Stomach (tissue), 19 donors: ENCODE results near the gene ADH7. TPM values are rescaled to one million over a fixed set of nuclear protein-coding genes. Genes with fewer than 3 reads are reported as not detected.

Source experiments
- DNase-seq, 2 donors: peaks; one replicate each; pipeline versions ENCODE4 v3.0.0 to v3.0.0-alpha.2; 2013 to 2019
- H3K27ac ChIP-seq, 5 donors: fragments of 200-600 bp in 4 of 5; sonication (generic) in 4 of 5; one replicate each; pipeline ENCODE4 v1.5.1; 2013 to 2019; ENCODE audit warnings: mild to moderate bottlenecking in 1 of 5, moderate library complexity in 1 of 5
- H3K27me3 ChIP-seq, 3 donors: fragments of 200-600 bp; sonication (generic); one replicate each; pipeline ENCODE4 v1.5.1; 2017 to 2019; ENCODE audit warnings: mixed run types in 1 of 3
- H3K36me3 ChIP-seq, 4 donors: fragments of 200-600 bp; sonication (generic); 1 replicate in 3 of 4; 2 replicates in 1 of 4; pipeline ENCODE4 v1.5.1; 2016 to 2019
- H3K4me1 ChIP-seq, 4 donors: fragments of 200-600 bp; sonication (generic); one replicate each; pipeline ENCODE4 v1.5.1; 2016 to 2019
- H3K4me3 ChIP-seq, 4 donors: fragments of 200-600 bp; sonication (generic) in 3 of 4; one replicate each; pipeline ENCODE4 v1.5.1; 2016 to 2019; ENCODE audit warnings: mild to moderate bottlenecking in 1 of 4
- H3K9me3 ChIP-seq, 4 donors: fragments of 200-600 bp; sonication (generic); one replicate each; pipeline ENCODE4 v1.5.1; 2016 to 2019
- CTCF ChIP-seq, 7 experiments: fragments of 450-650 bp in 4 of 7; fragments of 200-600 bp in 3 of 7; sonication (generic) in 3 of 7; IDR thresholded peaks; one replicate each; pipeline ENCODE4 v1.5.1; 2016 to 2019; ENCODE audit warnings: antibody characterized with exemption in 7 of 7, control low read depth in 2 of 7, mild to moderate bottlenecking in 1 of 7
- EP300 ChIP-seq: sonication (generic); formaldehyde crosslinking; IDR thresholded peaks from one replicate; pipeline ENCODE4 v1.6.1; 2017; ENCODE audit warnings: antibody characterized with exemption
- POLR2A ChIP-seq, 4 donors: fragments of 450-650 bp; IDR thresholded peaks; one replicate each; pipeline ENCODE4 v1.6.1; 2016; ENCODE audit warnings: antibody characterized with exemption in 4 of 4, control low read depth in 2 of 4, mild to moderate bottlenecking in 1 of 4, moderate library complexity in 1 of 4
- POLR2AphosphoS5 ChIP-seq, 3 donors: sonication (generic); formaldehyde crosslinking; IDR thresholded peaks; one replicate each; pipeline ENCODE4 v1.6.1; 2016; ENCODE audit warnings: antibody characterized with exemption in 3 of 3
- WGBS, 5 donors: extraction: QIAGEN DNeasy Blood & Tissue Kit in 3 of 5; methylation state at CpG; one replicate each; pipeline versions ENCODE4 v1.1.5 to v1.1.7; 2013 to 2018; 5-methylcytosine and 5-hydroxymethylcytosine counted together
- intact Hi-C: fragments of 100-400 bp; cut with DNase I; formaldehyde crosslinking; loops from one replicate; pipeline ENCODE4 v1.15.1; 2023; ENCODE audit warnings: low total_unique reads
- long read RNA-seq, 10 donors: transcript quantifications; one replicate each; lab custom pipeline, GENCODE V29; 2026
- polyA plus RNA-seq, 3 donors: library from polyadenylated mRNA; stranded (reverse); fragments of 200-250 nt; gene quantifications; one replicate each; pipeline ENCODE4 v1.2.3, GENCODE V29; 2013
- total RNA-seq, 5 donors: library from RNA; depleted of rRNA; stranded (reverse); fragments of >200 nt; gene quantifications; one replicate each; pipeline versions ENCODE4 v1.1.0 to v1.2.3, GENCODE V29; 2014 to 2016
- donor health status: healthy with polysubstance abuse.
- donor health status: Bipolar disorder and iron deficiency.
- donor health status: healthy.

ADH7 gene
- 10 to 100 TPM in 1 of 5 donors, 1 to 10 TPM in 3, not detected in 1; 1.3 to 20.6 (median 4.4) TPM for total RNA-seq
- 10 to 100 TPM in 2 of 3 donors, 1 to 10 TPM in 1; 1.2 to 84.2 (median 62.2) TPM for polyA plus RNA-seq
- long read RNA-seq, donor 1 = 0 reads
- long read RNA-seq, donor 2 = 0 reads
- long read RNA-seq, donor 3, partial matches to known transcripts = 0 of 1 reads
- long read RNA-seq, donor 3, other reads (novel, unspliced or antisense) = 0 of 1 reads
- long read RNA-seq, donor 4 = 0 reads
- long read RNA-seq, donor 5 = 0 reads
- long read RNA-seq, donor 6 = 0 reads
- long read RNA-seq, donor 7 = 0 reads
- long read RNA-seq, donor 8 = 0 reads
- long read RNA-seq, donor 9 = 0 reads
- long read RNA-seq, donor 10 = 0 reads

DNA sequence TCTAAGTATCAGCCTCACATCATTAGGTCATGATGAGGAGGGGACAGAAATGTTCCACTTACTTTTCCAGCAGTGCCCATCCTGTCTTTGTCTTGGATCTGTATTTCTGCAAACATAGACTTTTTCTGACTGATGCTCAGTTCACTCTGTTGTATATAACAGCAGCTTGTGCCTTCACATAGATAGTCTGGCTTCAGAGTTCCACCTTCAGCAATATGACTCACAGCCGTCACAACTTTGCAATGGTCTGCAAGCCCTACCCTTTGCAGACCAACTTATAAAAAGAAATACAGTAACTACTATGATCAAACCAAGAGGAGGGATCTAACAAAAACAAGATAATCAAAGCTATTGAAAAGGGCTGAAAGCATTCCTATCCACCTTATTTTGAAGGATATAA is at the start of gene ADH7:
Gene ADH7 (minus strand): TSS at position 189 of the 400 bp plus-strand sequence. CDS start 109 bp downstream, at position 80.
- Histone ChIP-seq H3K36me3 (no peaks in the 10 kb centered on the region), H3K4me3 (no peak within 1 kb of the TSS), H3K27ac (peak within 1 kb of the TSS in 4 of 5 donors; percentile 2 to 68 (median 52)), H3K4me1 (peaks cover 3 to 27% (median 11%) of the 10 kb centered on the region in 4 donors), H3K27me3 (no peaks in the 10 kb centered on the region), H3K9me3 (no peaks in the 10 kb centered on the region)
- DNase-seq = no peak
- TF ChIP-seq POLR2AphosphoS5 (IDR thresholded peaks at IDR 0.05) = no peak
- TF ChIP-seq EP300 = no peak
- TF ChIP-seq POLR2A (IDR thresholded peaks at IDR 0.05) = no peak
- TF ChIP-seq CTCF (IDR thresholded peaks at IDR 0.05) = no peak
- intact Hi-C loops = no loop called here
- 69 to 100% (median 76%) methylated on average over 1 of the region's 1 CpG for WGBS, 5 donors

- no peak overlapping the region for H3K4me3 ChIP-seq
- no peak for DNase-seq
- no peak for TF ChIP-seq CTCF (IDR thresholded peaks at IDR 0.05)
- TF ChIP-seq POLR2A (IDR thresholded peaks at IDR 0.05) = no peak
- TF ChIP-seq POLR2AphosphoS5 (IDR thresholded peaks at IDR 0.05) = no peak
- no peak for TF ChIP-seq EP300
- H3K4me1 ChIP-seq = no peaks in the 10 kb centered on the region
- intact Hi-C loops = no loop called here
- H3K9me3 ChIP-seq = peaks cover 12 to 38% (median 32%) of the 10 kb centered on the region in 4 donors
- H3K27ac ChIP-seq = no peak overlapping the region
- H3K36me3 ChIP-seq = no peaks in the 10 kb centered on the region
- no peaks in the 10 kb centered on the region for H3K27me3 ChIP-seq
- WGBS, 5 donors = 69 to 100% (median 94%) methylated on average over 1 of the region's 1 CpG
Measured at GRCh38 chr4:99483636-99484035, 48.5 kb upstream of the ADH7 start.

DNA sequence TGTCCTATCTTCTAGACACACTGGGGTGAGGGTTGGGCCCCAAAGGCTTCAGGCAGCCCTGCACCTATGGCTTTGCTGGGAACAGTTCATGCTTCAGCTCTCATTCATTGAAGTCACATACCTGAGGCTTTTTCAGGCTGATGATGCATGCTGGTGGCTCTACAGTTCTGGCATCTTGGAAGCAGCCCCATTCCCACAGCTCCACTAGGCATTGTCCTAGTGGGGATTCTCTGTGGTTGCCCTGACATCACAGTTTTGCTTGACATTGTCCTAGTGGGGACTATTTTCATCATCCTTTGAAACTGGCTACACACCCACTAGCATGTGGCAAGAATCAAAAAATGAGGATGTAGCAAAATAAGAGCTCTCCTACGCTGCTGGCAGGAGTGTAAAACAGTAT is 38.0 kb upstream of the ADH7 start:
- no peak for DNase-seq
- WGBS, 5 donors = 48 to 91% (median 85%) methylated on average over 1 of the region's 1 CpG
- Histone ChIP-seq H3K27me3 (no peaks in the 10 kb centered on the region), H3K36me3 (no peaks in the 10 kb centered on the region), H3K4me3 (no peak overlapping the region), H3K27ac (no peak overlapping the region), H3K4me1 (no peaks in the 10 kb centered on the region), H3K9me3 (no peaks in the 10 kb centered on the region)
- TF ChIP-seq EP300 = no peak
- TF ChIP-seq POLR2A (IDR thresholded peaks at IDR 0.05) = no peak
- no peak for TF ChIP-seq CTCF (IDR thresholded peaks at IDR 0.05)
- TF ChIP-seq POLR2AphosphoS5 (IDR thresholded peaks at IDR 0.05) = no peak
- intact Hi-C loops = no loop called here

DNA sequence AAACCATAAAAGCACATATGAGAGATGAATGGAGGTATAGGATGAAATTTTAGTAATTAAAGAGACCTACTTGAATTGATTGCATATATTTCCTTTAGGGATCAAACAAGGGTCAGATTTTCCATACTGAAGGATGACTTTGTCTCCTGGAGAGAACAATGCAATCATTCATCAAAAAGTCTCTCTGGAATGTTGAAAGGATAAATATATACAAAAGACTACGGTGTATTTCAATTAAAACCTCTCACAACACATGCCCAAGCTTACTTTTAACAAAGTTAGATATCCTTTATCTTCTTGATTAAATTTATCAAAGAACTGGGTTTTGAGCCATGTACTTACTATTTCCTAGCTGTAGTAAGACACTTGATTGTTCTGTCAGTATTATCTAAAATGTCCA is 36.8 kb upstream of the ADH7 start:
- TF ChIP-seq EP300 (no peak), POLR2AphosphoS5 (IDR thresholded peaks at IDR 0.05) (no peak), POLR2A (IDR thresholded peaks at IDR 0.05) (no peak), CTCF (IDR thresholded peaks at IDR 0.05) (no peak)
- Histone ChIP-seq H3K4me1 (no peaks in the 10 kb centered on the region), H3K27me3 (no peaks in the 10 kb centered on the region), H3K9me3 (no peaks in the 10 kb centered on the region), H3K27ac (no peak overlapping the region), H3K4me3 (no peak overlapping the region), H3K36me3 (no peaks in the 10 kb centered on the region)
- intact Hi-C loops = no loop called here
- DNase-seq = no peak
- 1 to 12% (median 6%) methylated on average over 1 of the region's 1 CpG for WGBS, 5 donors
